ENCODE results near the gene BDP1.
"Not testable (repeated sequence)": the region's sequence is repeated elsewhere in the genome, so short reads cannot be mapped to it uniquely, and the experiment has no call there.

BDP1 gene

DNA sequence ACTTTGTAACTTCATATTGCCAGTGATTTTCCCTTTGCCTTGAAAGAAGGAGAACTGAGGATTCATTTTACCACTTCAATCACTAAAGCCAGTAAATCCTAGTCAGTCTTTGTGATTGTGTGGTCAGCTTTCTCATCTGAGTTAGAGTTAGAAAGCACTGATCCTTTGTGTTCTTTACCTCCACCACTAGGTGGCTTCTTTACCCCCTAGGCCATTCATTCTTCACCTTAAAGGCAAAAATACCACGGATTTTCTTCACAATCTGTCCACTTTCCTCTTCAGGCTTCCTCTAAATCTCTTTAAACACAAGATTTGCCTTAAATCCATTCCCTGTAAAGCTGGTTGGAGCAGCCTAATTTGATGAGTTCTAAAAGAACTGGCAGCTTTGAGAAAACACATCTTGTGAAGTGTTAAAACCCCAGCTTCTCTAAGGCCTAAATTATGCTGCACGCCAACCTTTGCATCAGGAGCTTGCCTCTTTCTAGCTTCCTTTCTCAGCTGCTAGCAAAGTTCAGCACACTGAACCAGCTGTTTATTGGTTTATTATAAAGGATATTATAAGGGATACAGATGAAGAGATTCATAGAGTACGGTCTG lies 20.4 kb downstream of the BDP1 start:
- DNase-seq: no peak

DNA sequence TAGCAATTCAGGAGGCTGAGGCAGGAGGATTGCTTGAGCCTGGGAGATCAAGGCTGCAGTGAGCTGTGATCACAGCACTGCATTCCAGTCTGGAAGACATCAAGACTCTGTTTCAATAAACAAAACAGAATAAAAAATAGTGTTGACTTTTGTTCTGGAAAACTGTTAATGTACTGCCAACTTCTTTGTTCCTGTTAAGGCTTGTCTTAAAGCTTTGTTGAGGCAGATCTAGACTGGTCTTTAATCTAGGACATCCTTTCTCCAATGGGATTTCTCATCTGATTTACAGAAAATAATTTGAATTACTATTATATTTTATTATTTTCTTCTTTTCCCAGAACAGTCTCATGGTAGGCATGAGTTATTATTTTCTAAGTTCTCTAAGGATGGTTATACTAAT lies 26.0 kb downstream of the BDP1 start:
- no peak for DNase-seq

DNA sequence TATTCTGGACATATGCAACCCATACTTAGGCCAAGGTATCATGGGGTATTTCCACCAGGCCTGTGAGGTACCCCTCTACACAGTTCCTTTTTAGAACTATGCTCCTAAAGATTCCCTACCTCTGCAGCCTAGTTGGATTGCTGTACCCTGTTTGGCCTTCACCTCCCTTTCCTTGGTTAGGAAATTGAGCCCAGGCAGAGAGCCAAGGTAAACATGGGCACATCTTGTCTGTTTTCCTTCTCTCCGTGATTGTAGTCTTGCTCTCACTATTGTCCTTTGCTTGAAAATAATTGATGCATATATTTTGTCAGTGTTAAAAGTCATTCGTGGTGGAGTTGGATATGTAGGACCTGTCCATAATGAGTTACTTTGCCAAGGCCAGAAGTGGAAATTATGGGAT lies 26.7 kb downstream of the BDP1 start:
- no peak for DNase-seq

DNA sequence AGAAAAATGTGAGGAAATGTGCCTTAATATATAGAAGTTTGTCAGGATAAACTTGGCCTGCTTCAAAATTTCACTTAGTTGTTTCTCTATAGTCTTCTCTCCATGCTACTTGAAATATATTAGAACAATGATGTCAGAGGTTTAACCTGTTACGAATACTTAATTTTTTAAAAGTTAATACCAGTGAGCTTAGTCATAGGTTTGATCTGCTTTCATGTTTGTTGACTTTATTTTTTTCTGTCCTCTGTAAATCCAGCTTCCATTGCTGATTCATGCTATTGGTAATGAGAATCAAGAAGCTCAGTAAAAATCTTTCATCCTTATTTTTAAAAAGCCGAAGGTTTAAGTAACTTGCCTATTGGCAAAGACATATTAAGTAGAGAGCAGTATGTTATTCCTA lies 27.9 kb downstream of the BDP1 start:
- no peak for DNase-seq

DNA sequence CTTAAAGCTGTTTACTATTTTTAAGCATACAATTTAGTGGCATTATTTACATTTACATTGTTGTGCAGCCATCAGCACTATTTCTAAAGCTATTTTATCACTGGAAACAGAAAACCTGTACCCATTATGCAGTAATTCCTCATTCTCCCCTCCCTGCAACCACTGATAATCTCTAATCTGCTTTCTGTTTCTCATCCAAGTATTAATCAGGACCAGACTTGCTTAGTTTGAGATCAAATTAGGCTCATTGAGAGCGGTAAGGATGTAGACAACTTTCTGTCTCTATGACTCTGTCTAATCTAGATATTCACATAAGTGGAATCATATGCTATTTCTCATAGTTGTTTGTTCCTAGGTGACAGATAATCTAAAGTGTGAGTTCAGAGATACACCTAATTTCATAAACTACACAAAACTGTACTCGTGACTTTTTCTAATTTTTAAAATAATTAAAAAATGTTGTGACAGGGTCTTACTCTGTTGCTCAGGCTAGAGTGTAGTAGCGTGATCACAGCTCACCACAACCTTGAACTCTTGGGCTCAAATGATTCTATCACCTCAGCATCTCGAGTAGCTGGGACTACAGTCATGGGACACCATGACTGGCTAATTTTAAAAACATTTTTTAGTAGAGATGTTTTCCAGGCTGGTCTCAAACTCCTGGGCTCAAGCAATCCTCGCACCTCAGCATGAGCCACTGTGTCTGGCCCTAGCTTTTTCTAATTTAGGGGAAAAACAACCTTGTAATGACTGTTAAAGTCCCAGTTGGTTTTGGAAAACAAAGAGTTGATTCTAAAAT lies 37.6 kb downstream of the BDP1 start:
- no peak for DNase-seq

DNA sequence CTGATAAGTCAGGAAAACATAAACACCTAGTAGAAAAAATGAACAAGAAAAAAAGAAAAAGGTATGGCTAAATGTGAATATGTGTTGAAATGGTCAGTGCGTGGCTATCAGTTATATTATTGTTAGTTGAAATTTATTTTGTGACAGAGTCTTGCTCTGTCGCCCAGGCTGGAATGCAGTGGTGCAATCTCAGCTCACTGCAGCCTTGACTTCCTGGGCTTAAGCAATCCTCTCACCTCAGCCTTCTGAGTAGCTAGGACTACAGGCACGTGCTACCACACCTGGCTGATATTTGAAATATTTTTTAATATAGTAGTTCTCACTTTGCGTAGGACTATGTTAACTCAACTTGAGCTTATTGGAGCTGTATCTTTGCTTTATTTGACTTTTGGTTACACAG lies 38.8 kb downstream of the BDP1 start:
- not testable (repeated sequence) for DNase-seq

DNA sequence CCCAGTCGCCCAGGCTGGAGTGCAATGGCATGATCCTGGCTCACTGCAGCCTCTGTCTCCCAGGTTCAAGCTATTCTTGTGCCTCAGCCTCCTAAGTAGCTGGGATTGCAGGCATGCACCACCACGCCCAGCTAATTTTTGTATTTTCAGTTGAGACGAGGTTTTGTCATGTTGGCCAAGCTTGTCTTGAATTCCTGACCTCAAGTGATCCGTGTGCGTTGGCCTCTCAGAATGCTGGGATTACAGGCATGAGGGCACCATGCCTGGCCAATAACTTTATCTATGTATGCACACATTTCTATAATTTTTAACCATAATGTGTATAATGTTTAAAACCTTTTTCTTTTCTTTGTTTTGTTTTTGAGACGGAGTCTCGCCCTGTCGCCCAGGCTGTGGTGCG lies 43.3 kb downstream of the BDP1 start:
- not testable (repeated sequence) for DNase-seq

DNA sequence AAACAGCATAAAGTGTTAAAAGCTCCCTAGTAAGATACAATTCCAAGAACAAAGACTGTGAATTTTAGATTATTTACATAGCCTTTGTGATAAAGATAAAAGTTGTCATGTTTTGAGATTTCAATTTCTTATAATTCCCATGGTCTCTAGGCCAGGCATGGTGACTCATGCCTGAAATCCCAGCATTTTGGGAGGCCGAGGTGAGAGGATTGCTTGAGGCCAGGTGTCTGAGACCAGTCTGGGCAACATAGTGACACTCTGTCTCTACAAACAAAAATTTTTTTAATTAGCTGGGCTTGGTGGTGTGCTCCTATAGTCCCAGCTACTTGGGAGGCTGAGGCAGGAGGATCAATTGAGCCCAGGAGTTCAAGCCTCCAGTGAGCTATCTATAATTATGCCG lies 48.1 kb downstream of the BDP1 start:
- no peak for DNase-seq

DNA sequence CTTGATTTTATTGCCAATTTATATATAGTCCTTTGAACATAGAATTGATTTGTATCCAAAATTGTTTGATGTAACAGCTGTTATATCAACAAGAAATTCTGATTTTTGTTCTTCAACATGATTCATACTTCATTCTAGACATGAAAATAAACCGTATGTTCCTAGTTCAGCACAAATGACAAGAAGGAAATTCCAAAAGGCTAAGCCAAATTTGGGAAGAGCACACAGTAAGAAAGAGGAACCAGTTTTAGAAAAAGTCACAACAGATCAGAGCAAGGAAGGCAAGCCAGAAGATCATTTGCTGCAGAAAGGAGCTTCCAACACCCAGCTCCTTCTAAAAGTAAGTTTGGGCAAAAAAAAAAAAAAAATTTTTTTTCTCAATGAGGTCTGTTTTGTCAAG lies 66.7 kb downstream of the BDP1 start:
- DNase-seq: no peak

DNA sequence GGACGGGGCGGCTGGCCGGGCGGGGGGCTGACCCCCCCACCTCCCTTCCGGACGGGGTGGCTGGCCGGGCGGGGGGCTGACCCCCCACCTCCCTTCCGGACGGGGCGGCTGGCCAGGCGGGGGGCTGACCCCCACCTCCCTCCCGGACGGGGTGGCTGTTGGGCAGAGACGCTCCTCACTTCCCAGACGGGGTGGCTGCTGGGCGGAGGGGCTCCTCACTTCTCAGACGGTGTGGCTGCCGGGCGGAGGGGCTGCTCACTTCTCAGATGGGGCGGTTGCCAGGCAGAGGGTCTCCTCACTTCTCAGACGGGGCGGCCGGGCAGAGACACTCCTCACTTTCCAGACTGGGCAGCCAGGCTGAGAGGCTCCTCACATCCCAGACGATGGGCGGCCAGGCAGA lies 70.2 kb downstream of the BDP1 start:
- not testable (repeated sequence) for DNase-seq

DNA sequence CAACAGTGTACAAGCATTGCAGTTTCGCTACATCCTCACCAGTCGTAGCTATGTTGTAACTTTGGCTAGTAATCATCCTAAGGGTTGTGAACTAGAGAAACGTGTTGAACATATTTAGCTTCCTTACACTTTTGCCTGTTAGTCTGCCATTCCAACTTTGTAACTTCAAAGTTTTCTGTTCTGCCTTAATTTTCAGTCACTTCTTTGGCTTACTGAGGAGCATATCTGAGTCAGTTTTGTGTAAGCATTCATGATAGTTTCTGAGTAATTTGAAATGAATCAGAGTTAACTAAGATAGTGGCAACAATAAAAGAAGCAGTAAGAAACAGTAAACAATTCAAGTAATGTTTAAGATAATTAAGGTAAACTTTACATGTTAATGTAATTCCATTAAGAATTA lies 72.8 kb downstream of the BDP1 start:
- DNase-seq: no peak

DNA sequence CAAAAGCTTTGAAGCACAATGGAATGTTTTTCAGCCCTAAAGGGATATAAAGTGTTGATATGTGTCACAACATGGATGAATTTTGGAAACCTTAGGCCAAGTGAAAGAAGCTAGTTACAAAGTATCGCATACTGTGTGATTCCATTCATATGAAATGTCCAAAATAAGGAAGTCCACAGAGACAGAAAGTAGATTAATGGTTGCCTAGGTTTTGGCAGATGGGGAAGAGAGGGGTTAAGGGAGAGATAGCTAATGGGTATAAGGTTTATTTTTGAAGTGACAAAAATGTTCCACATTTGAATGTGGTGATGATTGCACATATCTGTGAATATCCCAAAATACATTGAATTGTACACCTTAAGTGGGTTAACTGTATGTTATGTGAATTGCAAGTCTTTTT lies 74.2 kb downstream of the BDP1 start:
- DNase-seq: no peak

DNA sequence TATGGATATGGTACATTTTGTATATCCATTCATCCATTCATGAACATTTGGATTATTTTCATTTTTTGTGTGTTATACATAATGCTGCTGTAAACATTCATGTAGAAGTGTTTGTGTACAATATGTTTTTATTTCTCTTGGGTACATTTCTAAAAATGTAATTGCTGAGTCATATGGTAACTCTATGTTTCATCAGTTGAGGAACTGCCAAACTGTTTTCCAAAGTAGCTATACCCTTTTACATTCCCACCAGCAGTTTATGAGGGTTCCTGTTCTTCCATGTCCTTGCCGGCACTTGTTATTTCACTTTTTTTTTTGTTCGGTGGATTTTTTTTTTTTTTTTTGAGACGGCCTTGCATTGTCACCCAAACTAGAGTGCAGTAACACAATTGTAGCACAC lies 77.7 kb downstream of the BDP1 start:
- no peak for DNase-seq

DNA sequence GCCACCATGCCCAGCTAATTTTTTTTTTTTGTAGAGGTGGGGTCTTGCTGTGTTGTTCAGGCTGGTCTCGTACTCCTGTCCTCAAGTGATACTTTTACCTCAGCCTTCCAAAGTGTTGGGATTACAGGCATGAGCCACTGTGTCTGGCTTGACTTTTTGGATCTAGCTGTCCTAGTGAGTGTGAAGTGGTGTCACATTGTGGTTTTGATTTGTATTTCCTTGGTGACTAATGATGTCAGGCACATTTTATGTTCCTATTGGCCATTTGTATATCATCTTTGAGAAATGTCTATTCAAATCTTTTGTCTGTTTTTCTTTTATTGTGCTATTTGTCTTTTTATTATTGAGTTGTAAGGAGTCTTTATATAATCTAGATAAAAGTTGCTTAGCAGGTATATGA lies 78.2 kb downstream of the BDP1 start:
- no peak for DNase-seq

DNA sequence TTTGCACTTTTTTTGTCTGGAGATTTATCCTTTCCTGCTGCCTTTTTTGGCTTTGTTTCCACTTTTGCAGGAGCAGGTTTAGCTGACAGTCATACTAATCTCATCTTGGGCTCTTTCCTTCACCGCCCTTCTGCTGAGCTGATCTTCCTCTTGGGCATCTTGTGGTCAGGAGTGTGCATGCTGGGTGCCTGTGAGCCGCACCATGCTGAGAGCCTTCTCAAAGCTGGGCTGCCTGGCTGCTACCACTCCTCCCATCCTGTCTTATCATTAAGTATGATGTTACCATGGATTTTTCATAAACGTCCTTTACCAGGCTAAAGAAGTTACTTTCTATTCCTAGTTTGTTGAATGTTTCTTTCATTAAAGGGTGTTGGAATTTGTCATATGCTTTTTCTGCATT lies 82.2 kb downstream of the BDP1 start:
- DNase-seq: no peak

DNA sequence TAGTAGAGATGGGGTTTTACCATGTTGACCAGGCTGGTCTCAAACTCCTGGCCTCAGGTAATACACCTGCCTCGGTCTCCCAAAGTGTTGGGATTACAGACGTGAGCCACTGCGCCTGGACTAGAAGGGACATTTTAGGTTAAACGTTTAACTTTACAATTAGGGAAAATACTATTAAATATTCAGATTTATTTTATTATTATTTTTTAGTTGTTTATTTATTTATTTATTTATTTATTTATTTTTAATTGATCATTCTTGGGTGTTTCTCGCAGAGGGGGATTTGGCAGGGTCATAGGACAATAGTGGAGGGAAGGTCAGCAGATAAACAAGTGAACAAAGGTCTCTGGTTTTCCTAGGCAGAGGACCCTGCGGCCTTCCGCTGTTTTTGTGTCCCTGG lies 95.4 kb downstream of the BDP1 start:
- not testable (repeated sequence) for DNase-seq

DNA sequence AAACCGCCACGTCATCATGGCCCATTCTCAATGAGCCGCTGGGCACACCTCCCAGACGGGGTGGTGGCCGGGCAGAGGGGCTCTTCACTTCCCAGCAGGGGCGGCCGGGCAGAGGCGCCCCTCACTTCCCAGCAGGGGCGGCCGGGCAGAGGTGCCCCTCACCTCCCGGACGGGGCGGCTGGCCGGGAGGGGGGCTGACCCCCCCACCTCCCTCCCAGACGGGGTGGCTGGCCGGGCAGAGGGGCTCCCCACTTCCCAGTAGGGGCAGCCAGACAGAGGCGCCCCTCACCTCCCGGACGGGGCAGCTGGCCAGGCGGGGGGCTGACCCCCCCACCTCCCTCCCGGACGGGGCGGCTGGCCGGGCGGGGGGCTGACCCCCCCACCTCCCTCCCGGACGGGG lies 96.1 kb downstream of the BDP1 start:
- DNase-seq: not testable (repeated sequence)

DNA sequence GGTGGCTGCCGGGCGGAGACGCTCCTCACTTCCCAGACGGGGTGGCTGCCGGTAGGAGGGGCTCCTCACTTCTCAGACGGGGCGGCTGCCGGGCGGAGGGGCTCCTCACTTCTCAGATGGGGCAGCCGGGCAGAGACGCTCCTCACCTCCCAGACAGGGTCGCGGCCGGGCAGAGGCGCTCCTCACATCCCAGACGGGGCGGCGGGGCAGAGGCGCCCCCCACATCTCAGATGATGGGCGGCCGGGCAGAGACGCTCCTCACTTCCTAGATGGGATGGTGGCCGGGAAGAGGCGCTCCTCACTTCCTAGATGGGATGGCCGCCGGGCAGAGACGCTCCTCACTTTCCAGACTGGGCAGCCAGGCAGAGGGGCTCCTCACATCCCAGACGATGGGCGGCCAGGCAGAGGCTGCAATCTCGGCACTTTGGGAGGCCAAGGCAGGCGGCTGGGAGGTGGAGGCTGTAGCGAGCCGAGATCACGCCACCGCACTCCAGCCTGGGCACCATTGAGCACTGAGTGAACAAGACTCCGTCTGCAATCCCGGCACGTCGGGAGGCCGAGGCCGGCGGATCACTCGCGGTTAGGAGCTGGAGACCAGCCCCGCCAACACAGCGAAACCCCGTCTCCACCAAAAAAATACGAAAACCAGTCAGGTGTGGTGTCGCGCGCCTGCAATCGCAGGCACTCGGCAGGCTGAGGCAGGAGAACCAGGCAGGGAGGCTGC lies 96.7 kb downstream of the BDP1 start:
- not testable (repeated sequence) for DNase-seq

DNA sequence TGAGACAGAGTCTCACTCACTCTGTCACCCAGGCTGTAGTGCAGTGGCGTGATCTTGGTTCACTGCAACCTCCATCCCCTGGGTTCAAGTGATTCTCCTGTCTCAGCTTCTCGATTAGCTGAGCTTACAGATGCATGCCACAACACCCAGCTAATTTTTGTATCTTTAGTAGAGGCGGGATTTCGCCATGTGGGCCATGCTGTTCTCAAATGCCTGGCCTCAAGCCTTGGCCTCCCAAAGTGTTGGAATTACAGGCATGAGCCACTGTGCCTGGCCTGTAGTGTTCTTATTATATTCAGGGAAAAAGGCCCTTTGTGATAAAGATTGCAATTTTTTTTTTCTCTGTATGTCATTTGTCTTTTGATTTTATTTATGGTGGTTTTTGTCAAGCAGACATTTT lies 107.7 kb downstream of the BDP1 start:
- DNase-seq: no peak

DNA sequence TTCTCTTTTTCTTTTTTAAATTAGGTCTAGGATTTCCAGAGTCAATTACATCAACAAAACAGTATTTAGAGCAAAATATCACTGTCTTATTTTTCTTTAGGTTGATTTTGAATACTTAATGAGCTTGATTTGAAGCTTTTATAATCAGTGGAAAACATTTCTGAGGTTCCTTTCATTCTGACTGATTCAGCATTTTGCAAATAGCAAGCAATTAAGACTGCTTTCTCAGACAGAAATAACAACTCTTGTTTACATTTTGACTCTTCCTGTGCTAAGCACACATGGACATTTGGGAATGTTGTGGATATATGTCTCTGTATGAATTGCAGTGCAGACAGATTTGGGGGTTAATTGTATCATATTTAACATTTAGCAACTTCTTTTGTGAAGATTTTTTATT lies 109.4 kb downstream of the BDP1 start:
- DNase-seq: no peak

DNA sequence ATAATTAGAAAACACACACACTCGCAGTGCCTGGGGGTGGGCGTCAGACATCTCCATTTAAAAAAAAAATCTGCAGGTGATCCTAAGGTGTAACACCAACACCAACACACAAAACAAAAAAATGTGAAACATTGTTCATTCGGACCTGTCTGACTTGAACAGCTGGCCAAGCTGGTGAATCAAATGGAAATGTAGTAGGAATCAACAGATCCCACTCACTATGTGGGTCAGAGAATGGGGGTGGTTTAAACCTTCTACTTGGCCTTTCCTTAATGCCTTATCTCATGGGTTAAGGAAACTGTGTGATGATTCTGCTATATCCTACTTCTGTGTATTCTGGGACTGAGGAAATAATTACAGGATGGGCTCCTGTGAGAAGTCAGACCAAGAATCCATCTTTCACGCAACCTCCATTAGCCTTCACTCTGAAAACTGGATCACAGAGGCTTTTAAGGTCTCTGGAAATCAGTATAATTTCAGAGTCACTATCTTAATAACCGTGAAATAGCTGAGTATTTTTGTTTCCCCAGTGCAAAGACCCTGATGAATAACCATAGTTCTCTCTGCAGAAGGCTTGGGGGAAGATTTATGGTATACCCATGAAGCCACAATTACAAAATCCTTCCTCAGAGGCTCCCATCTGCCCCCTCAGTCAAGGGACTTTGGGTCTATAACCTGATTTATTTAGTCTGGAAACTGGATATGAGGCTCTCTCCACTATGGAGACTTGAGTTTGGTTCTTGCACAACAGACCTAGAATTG lies 114.5 kb downstream of the BDP1 start:
- DNase-seq: no peak

DNA sequence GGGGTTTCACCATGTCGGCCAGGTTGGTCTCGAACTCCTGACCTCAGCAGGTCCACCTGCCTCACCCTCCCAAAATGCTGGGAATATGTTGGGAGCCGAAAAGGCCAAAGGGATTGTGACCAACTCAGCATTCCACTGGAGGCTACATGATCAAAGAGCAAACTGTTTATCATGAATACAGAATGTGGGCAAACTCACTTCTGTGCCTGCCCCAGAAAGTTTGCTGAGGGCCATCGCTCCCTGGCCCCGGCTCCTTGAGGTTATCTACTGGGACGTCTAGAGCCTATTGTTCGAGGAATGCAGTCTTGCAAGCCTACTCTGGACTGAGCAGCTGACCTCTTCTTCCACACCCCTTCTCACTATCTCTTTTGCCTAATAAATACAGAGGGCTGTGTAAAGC lies 116.4 kb downstream of the BDP1 start:
- DNase-seq: not testable (repeated sequence)

DNA sequence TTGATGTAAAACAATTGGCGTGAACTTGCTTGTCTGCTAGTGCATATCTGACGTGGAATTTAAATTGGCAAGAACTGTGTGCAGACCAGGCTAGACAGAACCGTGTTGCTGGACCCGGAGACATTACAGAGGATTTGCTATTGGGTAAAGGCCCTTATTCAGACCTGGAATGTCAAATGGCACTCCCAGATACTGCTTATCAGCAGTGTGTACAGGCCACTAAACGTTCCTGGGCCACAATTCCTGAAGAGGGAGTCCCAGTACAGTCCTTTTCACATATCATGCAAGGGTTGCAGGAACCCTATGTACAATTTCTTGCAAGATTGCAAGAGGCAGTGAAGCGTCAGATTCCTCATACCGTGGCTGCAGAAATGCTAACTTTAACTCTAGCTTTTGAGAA lies 118.1 kb downstream of the BDP1 start:
- no peak for DNase-seq

Measured in right forelimb (tissue), 1 donor.